ENCODE results near the gene RAC3.

Gene RAC3

GRCh38 chr17:82017612-82018151, 13.8 kb upstream of the RAC3 start:
- TF ChIP-seq Cebpa-rat (IDR thresholded peaks at IDR 0.05), result no peak
- H3K9ac ChIP-seq, result no peak overlapping the region
- peaks cover 10 to 29% (median 17%) of the 10 kb centered on the region in 11 experiments; a peak in 20 of 22 replicates for H3K36me3 ChIP-seq
- no peaks in the 10 kb centered on the region for H3K9me3 ChIP-seq (replicated peaks in 1 of 11)
- H3K4me3 ChIP-seq, result no peak overlapping the region
- peaks cover 10 to 54% (median 46%) of the 10 kb centered on the region in 10 experiments for H3K4me1 ChIP-seq
- peaks cover 20 to 95% (median 75%) of the 10 kb centered on the region in 11 experiments; a peak in 21 of 22 replicates for H4K20me1 ChIP-seq
- H3K27ac ChIP-seq, result no peak overlapping the region
- no peak overlapping the region for H3K4me2 ChIP-seq
- peaks cover 2 to 29% (median 16%) of the 10 kb centered on the region in 11 experiments; a peak in 21 of 22 replicates for H3K27me3 ChIP-seq

- H3K4me3 ChIP-seq, result no peak overlapping the region
- no peak overlapping the region for H3K27ac ChIP-seq
- peaks cover 10 to 29% (median 17%) of the 10 kb centered on the region in 11 experiments; a peak in 20 of 22 replicates for H3K36me3 ChIP-seq
These were observed 13.1 kb upstream of the RAC3 start for GRCh38 chr17:82018152-82018988.

GRCh38 chr17:82018989-82019689, 12.3 kb upstream of the RAC3 start:
- H3K9me3 ChIP-seq (replicated peaks in 1 of 11), result no peaks in the 10 kb centered on the region
- peaks cover 10 to 29% (median 17%) of the 10 kb centered on the region in 11 experiments; a peak in 20 of 22 replicates for H3K36me3 ChIP-seq
- H3K27ac ChIP-seq, result no peak overlapping the region
- H3K4me3 ChIP-seq, result no peak overlapping the region
- peaks cover 16 to 48% (median 39%) of the 10 kb centered on the region in 10 experiments for H3K4me1 ChIP-seq
- H3K9ac ChIP-seq, result no peak overlapping the region
- no peak overlapping the region for H3K4me2 ChIP-seq
- no peak for TF ChIP-seq Cebpa-rat (IDR thresholded peaks at IDR 0.05)
- H3K27me3 ChIP-seq, result peaks cover 0 to 14% (median 1%) of the 10 kb centered on the region in 11 experiments; a peak in 12 of 22 replicates
- peaks cover 20 to 80% (median 61%) of the 10 kb centered on the region in 11 experiments; a peak in 21 of 22 replicates for H4K20me1 ChIP-seq

More at GRCh38 chr17:82018152-82018988, 13.1 kb upstream of the RAC3 start:
- H3K4me1 ChIP-seq, result peaks cover 10 to 48% (median 39%) of the 10 kb centered on the region in 10 experiments
- TF ChIP-seq Cebpa-rat (IDR thresholded peaks at IDR 0.05), result no peak
- H3K27me3 ChIP-seq, result peaks cover 0 to 22% (median 9%) of the 10 kb centered on the region in 11 experiments; a peak in 17 of 22 replicates
- no peak overlapping the region for H3K9ac ChIP-seq
- H3K9me3 ChIP-seq (replicated peaks in 1 of 11), result no peaks in the 10 kb centered on the region
- peaks cover 20 to 88% (median 68%) of the 10 kb centered on the region in 11 experiments; a peak in 21 of 22 replicates for H4K20me1 ChIP-seq
- H3K4me2 ChIP-seq, result no peak overlapping the region

- no peak for TF ChIP-seq Cebpa-rat (IDR thresholded peaks at IDR 0.05)
- Histone ChIP-seq H3K9me3 (replicated peaks in 1 of 11) (no peaks in the 10 kb centered on the region), H3K4me2 (peak overlapping the region in 4 of 11 experiments; percentile 12 to 100 (median 98); a peak in 3 of 22 replicates), H3K27ac (no peak overlapping the region), H3K9ac (no peak overlapping the region), H3K4me3 (no peak overlapping the region), H4K20me1 (peaks cover 20 to 78% (median 53%) of the 10 kb centered on the region in 11 experiments; a peak in 21 of 22 replicates), H3K27me3 (peaks cover 0 to 6% (median 0%) of the 10 kb centered on the region in 11 experiments; a peak in 3 of 22 replicates), H3K36me3 (peaks cover 10 to 29% (median 17%) of the 10 kb centered on the region in 11 experiments; a peak in 20 of 22 replicates), H3K4me1 (peaks cover 18 to 48% (median 39%) of the 10 kb centered on the region in 10 experiments)
These were observed 11.5 kb upstream of the RAC3 start for GRCh38 chr17:82019690-82020571.

GRCh38 chr17:82020572-82021106, 10.8 kb upstream of the RAC3 start:
- no peaks in the 10 kb centered on the region for H3K9me3 ChIP-seq (replicated peaks in 1 of 11)
- peaks cover 10 to 35% (median 17%) of the 10 kb centered on the region in 11 experiments; a peak in 20 of 22 replicates for H3K36me3 ChIP-seq
- H4K20me1 ChIP-seq, result peaks cover 20 to 78% (median 46%) of the 10 kb centered on the region in 11 experiments; a peak in 21 of 22 replicates
- TF ChIP-seq Cebpa-rat (IDR thresholded peaks at IDR 0.05), result no peak
- peak overlapping the region in 10 of 11 experiments; percentile 96 to 100 (median 99); a peak in 18 of 22 replicates for H3K4me2 ChIP-seq
- peaks cover 18 to 46% (median 36%) of the 10 kb centered on the region in 10 experiments for H3K4me1 ChIP-seq
- H3K27me3 ChIP-seq, result no peaks in the 10 kb centered on the region
- H3K4me3 ChIP-seq, result no peak overlapping the region; a peak in 1 of 20 replicates
- peak overlapping the region in 1 of 11 experiments; percentile 24; a peak in 1 of 22 replicates for H3K9ac ChIP-seq
- H3K27ac ChIP-seq, result no peak overlapping the region

- TF ChIP-seq Cebpa-rat (IDR thresholded peaks at IDR 0.05), result no peak
- no peaks in the 10 kb centered on the region for H3K27me3 ChIP-seq
- peaks cover 20 to 79% (median 46%) of the 10 kb centered on the region in 11 experiments; a peak in 21 of 22 replicates for H4K20me1 ChIP-seq
- peak overlapping the region; percentile 96 to 100 (median 99) for H3K4me2 ChIP-seq
- no peaks in the 10 kb centered on the region for H3K9me3 ChIP-seq (replicated peaks in 1 of 11)
- peaks cover 18 to 46% (median 36%) of the 10 kb centered on the region in 10 experiments for H3K4me1 ChIP-seq
- H3K9ac ChIP-seq, result peak overlapping the region; percentile 79 to 91 (median 86)
- H3K4me3 ChIP-seq, result peak overlapping the region; percentile 67 to 99 (median 91); a peak in 19 of 20 replicates
- peak overlapping the region in 8 of 11 experiments; percentile 56 to 83 (median 80); a peak in 10 of 22 replicates for H3K27ac ChIP-seq
- H3K36me3 ChIP-seq, result peaks cover 10 to 42% (median 17%) of the 10 kb centered on the region in 11 experiments; a peak in 20 of 22 replicates
These were observed 10.2 kb upstream of the RAC3 start for GRCh38 chr17:82021107-82021899.

GRCh38 chr17:82021900-82022309, 9.6 kb upstream of the RAC3 start:
- peak overlapping the region; percentile 96 to 100 (median 99) for H3K4me2 ChIP-seq
- H3K36me3 ChIP-seq, result peaks cover 10 to 44% (median 18%) of the 10 kb centered on the region in 11 experiments; a peak in 20 of 22 replicates
- no peak for TF ChIP-seq Cebpa-rat (IDR thresholded peaks at IDR 0.05)
- no peaks in the 10 kb centered on the region for H3K27me3 ChIP-seq
- peak overlapping the region; percentile 67 to 99 (median 91) for H3K4me3 ChIP-seq
- peak overlapping the region; percentile 38 to 83 (median 79); a peak in 21 of 22 replicates for H3K27ac ChIP-seq
- H3K4me1 ChIP-seq, result peaks cover 18 to 46% (median 36%) of the 10 kb centered on the region in 10 experiments
- peak overlapping the region; percentile 79 to 91 (median 86) for H3K9ac ChIP-seq
- H4K20me1 ChIP-seq, result peaks cover 20 to 78% (median 46%) of the 10 kb centered on the region in 11 experiments; a peak in 21 of 22 replicates
- H3K9me3 ChIP-seq (replicated peaks in 1 of 11), result no peaks in the 10 kb centered on the region
